ENCODE measurements around the gene CRHR1.
A peak's percentile ranks its signal among the peaks of the same experiment; 100 is the strongest.
"Not testable (repeated sequence)": the region's sequence is repeated elsewhere in the genome, so short reads cannot be mapped to it uniquely, and the experiment has no call there.

The CRHR1 gene

GRCh38 chr17:45784293-45784740 is at the start of gene CRHR1:
CRHR1 (plus strand) TSS chr17:45784320; CDS start chr17:45784545, 225 bp downstream.
- no peak for DNase-seq (ENCODE audit: low read depth in 2 of 2)

GRCh38 chr17:45734598-45734997 is 49.5 kb upstream of the CRHR1 start:
- no peak for DNase-seq (ENCODE audit: low read depth in 2 of 2)

DNA sequence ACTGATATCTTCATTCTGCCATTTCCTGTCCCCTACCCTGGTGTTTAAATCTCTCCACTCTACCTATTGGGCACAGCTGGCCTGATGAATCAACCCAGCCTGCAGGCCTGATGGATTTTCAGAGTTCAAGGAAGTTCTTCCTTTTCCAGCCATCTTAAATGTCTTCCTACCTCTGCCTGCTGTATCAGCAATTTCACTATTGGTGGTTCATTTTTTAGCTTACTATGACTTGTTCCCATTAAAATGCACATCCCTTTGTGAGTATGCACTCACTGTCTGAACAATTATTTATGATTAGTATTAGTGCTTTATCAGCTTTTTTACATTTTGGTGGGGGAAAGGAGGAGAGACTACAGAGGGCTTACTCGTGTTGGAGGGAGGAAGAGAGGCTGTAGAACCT is 48.6 kb upstream of the CRHR1 start:
- no peak for DNase-seq (ENCODE audit: low read depth in 2 of 2)

- DNase-seq (ENCODE audit: low read depth in 2 of 2) = no peak
Measured at GRCh38 chr17:45739786-45740185, 44.3 kb upstream of the CRHR1 start.

GRCh38 chr17:45740553-45741330 is 43.4 kb upstream of the CRHR1 start:
- DNase-seq (ENCODE audit: low read depth in 2 of 2) = peak; percentile 8 to 15

- DNase-seq (ENCODE audit: low read depth in 2 of 2) = no peak
Measured at GRCh38 chr17:45742251-45742650, 41.9 kb upstream of the CRHR1 start.

DNA sequence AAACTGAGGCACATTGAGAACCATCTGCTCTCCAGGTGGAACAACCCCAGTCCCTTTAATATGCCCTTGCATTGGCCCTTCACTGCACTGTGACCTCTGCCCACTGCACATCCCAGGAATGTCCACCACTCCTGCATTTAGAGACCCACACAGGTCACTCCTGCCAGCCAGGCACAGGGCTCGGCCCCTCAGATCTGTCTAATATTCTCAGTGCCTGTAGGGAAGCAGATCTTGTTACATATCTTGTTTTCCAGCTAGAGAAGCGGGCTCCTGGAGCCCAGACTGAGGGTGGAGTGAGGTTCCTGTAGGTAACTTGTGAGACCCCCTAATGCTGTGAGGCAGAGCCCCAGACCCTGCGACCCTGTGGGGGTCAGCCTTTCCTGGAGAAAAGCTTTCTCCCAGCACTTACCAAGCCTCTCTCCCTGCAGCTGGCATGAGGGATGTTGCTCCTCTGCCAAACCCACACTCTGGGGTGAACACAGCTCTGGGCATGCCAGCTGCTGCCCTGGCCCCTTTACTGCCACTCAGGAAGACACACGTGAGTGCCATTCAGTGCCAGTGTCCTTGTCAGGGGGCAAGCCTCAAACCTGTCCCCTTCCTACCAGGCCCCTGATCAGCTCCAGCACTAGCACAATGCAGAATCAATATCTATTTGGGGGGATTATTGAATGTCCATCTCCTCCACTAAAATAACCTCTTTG is 40.3 kb upstream of the CRHR1 start:
- DNase-seq (ENCODE audit: low read depth in 2 of 2) = no peak

GRCh38 chr17:45744826-45745225 is 39.3 kb upstream of the CRHR1 start:
- DNase-seq (ENCODE audit: low read depth in 2 of 2) = not testable (repeated sequence)

DNA sequence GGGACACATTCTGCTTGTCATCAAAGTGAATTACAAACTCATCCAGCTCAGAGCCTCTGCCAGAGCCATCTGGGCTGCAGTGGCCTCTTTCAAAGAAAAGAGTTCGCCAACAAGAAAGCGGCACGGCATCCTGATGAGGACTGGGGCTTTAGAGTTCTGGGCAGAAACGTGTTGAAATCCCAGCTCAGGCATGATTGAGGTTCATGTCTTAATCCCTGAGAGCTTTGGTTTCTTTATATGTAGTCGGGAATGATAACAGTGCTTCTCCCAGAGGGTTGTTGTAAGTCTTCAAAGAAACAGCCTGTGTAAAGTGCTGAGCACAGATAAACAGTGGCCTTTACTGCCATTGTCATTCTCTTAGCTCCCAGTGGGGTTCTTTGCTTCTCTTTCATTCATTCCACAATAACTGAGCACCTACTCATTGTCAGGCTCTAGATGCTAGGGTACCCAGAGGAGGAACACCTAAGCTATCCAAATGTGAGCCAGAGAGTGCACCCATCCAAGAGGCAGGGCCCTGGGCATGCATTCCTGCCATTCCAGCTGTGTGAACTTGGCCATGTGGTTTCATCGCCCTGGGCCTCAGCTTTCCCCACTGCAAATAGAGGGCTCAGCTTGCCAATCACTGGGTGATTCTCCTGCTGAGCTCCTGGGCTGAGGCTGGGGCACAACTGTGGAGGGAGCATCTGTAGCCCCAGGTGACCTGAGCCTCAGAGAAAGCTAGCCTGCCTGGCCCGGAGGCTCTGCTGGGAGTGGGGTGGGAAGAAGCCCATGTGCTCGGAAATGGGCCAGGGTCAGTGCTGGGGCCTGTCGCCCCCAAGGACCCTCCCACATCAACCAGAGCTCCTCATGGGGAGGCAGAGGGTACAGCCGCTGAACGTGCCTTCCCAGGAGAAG is 38.3 kb upstream of the CRHR1 start:
- DNase-seq (ENCODE audit: low read depth in 2 of 2) = no peak

DNA sequence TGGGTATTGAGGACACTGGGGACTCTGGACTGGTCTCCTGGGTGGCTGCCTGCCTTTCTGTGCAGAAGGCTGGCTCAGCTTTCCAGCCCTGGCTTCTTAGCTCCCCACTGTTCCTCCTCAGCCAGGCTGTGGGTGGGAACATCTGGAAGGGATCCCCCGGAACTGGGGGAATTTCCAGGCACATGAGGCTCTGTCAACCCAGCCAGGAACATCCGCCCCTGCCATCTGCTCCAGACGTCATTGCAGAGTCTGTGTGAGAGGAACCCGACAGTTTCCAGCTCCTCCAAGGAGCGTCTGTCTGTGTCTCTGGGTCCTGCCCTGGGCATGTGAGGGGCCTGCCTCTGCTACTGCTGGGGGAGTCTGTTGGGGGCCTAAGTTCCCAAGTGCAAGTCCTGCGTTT is 36.2 kb upstream of the CRHR1 start:
- DNase-seq (ENCODE audit: low read depth in 2 of 2) = no peak

- no peak for DNase-seq (ENCODE audit: low read depth in 2 of 2)
Measured at GRCh38 chr17:45748731-45749310, 35.3 kb upstream of the CRHR1 start.

- DNase-seq (ENCODE audit: low read depth in 2 of 2) = no peak
Measured at GRCh38 chr17:45749831-45750335, 34.2 kb upstream of the CRHR1 start.

DNA sequence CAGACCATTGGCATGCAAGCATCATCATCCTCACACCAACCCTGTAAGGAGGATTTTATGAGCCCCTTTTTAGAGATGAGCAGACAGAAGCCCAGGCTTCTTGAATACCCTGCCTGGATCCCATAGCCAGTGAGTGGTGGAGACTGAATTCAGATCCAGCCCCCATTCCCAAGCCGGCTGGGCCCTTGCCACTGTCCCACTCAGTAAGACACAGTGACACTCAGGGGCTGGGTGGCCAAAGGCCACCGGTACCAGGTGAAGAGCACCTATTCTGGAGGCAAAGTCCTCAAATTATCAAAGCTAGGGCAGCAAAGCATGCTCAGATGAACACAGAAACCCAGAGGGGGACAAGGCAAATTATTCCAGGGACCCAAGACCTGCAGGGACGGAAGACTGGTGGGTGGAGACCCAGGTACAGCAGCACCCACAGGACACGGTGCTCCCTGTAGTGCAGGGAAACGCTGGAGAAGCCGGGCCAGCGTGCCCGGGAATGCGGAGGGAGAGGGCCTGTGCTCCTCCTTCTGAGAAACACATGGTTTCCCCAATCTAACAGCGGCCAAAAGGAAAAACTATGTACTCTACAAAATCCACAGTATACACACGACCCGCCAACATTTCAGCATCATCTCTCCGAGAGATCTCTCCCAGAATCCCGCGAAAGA is 33.2 kb upstream of the CRHR1 start:
- no peak for DNase-seq (ENCODE audit: low read depth in 2 of 2)

DNA sequence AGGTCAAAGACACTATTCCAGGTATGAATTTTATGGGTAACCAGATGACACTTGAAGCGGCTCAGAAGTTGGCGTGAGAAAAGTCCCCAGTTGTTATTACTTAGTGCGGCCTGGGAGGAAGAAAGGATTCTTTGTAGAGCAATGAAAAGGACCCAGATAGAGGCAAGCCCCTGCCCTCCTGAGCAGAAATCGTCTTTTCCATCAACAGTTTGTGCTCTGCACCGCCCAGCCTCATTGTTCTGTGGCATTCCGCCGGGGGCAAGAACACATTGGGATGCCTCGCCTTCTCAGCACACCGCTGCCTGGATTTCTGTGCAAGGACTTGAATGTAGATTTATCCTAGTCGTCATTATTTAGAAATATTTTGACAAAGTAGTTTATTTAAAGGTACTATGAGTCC is 32.7 kb upstream of the CRHR1 start:
- no peak for DNase-seq (ENCODE audit: low read depth in 2 of 2)

GRCh38 chr17:45752246-45752645 is 31.9 kb upstream of the CRHR1 start:
- no peak for DNase-seq (ENCODE audit: low read depth in 2 of 2)

DNA sequence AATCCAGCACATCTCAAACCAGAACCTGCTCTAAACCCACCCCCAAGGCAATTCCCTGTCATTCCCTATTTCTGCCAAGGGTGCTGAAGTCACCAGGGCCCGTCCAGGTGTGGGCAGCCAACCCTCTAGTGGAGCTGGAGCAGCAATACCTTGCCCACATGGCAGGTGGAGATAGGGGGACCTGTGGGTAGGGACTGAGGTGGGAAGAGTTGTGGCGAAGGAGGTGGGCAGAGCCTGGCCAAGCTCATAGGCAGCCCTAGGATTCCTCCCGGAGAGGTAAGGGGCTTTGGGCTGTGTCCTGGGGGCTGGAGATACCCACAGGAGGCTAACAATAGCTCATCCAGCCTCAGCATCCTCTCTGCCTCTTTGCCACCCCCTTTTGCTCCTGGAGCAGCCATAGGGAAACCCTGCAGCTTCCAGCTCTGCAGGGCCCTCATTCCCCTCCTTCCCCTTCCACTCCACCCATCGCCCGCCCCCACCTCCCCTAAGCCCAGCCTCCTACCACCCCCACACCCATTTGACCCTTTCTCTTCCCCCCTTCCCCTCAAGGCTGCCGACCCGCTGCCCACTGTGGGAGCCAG is 30.4 kb upstream of the CRHR1 start:
- DNase-seq (ENCODE audit: low read depth in 2 of 2) = no peak

DNA sequence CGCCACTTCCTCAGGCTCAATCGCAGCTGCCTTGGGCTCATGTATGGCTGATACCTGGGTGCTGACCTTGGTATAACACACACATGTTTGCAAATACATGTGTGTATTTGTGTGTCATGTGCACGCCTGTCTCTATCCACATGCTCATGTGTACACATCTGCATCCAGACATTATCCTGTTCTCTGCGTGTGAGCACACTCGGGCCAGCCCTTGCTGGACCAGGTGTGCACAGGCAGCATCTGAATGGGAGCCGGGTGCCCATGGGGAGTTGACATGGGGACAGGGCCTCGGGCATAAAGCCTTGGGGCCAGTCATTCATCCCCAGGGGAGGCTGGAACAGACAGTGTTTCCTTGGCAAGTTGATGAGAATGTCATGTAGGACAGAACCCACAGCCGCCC is 29.1 kb upstream of the CRHR1 start:
- no peak for DNase-seq (ENCODE audit: low read depth in 2 of 2)

GRCh38 chr17:45756266-45756991 is 27.7 kb upstream of the CRHR1 start:
- no peak for DNase-seq (ENCODE audit: low read depth in 2 of 2)

DNA sequence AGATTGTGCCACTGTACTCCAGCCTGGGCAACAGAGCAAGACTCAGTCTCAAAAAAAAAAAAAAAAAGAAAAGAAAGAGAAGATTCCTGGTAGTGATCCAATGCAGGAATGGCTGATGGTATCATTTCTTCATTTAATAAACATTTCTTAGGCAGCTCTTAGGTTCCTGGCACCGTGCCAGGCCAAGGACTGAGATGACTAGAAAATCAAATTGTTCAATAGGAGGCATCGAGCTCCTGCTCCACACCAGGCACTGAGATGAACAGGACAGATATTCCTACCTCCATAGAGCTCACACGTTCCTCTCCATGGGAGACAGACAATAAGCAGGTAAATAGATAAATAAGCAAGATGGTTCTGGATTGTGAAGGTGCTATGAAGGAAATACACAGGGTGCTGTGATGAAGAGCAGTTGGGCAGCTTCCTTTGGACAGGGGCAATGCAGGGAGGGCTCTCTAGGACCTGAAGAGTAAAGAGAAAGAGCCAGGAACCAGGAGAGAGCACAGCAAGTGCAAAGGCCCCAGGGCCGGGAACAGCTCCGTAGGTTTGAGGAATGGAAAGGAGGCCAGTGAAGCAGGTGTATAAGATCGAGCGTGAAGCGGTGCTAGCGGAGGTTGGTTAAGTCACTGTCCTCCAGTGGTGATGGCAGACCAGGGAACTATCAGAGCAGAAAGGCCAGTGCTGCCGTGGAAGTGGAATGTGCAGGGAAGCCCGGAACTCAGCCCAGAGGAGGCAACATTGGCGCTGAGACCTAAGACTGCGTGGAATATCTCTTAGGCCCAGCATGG is 26.5 kb upstream of the CRHR1 start:
- DNase-seq (ENCODE audit: low read depth in 2 of 2) = no peak
